GM18517 (cell line): ENCODE measurements around the gene TANGO6.

Experiments
- ATAC-seq: cut with Tn5 transposase; IDR thresholded peaks from one replicate; pipeline ENCODE4 v1.9.1; 2021; ENCODE audit warnings: mild to moderate bottlenecking, moderate library complexity; ENCODE audit not compliant: unreplicated experiment

The TANGO6 gene

GRCh38 chr16:68907297-68907696 lies 64.0 kb downstream of the TANGO6 start:
- ATAC-seq = no peak

DNA sequence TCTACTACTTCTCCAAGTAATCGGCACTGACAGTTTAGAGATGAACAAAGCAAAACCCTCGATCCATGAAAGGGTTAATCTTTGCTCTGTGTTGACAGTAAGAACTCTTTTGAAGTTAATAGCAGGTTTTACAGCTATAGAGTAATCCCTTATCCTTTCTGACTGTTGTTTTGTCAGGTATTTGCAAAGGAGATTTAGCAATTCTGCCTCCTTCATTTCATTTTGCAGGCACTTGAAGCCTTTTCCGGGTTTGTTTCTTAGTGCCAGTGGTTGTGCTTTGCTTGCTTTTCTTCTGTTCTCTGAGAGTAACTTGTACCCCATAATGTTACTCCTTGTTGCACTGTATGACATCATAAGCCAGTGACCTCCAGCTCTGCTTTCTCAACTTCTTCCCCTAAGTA lies 64.5 kb downstream of the TANGO6 start:
- ATAC-seq = no peak

- no peak for ATAC-seq
These were observed 65.9 kb downstream of the TANGO6 start for GRCh38 chr16:68909099-68909733.

GRCh38 chr16:68910051-68910450 lies 66.7 kb downstream of the TANGO6 start:
- ATAC-seq = no peak

- no peak for ATAC-seq
These were observed 72.3 kb downstream of the TANGO6 start for GRCh38 chr16:68915589-68915988.

GRCh38 chr16:68917541-68917940 lies 74.2 kb downstream of the TANGO6 start:
- ATAC-seq = no peak

GRCh38 chr16:68920349-68920748 lies 77.0 kb downstream of the TANGO6 start:
- no peak for ATAC-seq

- no peak for ATAC-seq
These were observed 78.3 kb downstream of the TANGO6 start for GRCh38 chr16:68921637-68922036.

DNA sequence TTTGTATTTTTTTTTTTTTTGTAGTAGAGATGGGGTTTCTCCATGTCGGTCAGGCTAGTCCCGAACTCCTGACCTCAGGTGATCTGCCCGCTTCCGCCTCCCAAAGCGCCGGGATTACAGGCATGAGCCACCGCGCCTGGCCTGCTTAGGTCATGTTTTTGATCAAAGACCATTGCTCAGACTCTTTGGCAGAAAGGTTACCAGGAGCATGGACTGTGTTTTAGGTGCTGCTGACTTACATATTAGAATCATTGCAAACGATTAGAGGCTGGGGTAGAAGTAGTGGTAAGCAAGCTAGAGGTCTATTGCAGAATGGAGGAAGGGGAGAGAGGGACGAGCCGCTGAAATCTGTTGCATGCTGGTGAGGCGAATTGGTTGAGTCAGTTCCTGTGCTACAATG lies 79.8 kb downstream of the TANGO6 start:
- ATAC-seq = no peak

GRCh38 chr16:68927018-68927417 lies 83.7 kb downstream of the TANGO6 start:
- ATAC-seq = no peak

DNA sequence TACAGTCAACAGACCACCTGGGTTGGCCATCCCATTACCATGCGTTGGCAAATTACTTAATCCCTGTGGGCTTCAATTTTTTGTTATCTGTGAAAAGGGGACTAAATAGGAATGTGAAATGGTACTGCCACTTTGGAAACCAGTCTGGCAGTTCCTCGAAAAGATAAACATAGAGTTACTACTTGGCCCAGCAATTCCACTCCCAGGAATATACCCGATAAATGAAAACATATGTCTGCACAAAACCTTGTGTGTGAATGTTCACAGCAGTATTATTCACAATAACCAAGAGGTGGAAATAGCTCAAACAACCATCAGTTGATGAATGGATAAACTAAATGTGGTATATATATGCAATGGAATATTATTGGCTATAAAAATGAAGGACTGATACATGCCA lies 87.9 kb downstream of the TANGO6 start:
- ATAC-seq = no peak

DNA sequence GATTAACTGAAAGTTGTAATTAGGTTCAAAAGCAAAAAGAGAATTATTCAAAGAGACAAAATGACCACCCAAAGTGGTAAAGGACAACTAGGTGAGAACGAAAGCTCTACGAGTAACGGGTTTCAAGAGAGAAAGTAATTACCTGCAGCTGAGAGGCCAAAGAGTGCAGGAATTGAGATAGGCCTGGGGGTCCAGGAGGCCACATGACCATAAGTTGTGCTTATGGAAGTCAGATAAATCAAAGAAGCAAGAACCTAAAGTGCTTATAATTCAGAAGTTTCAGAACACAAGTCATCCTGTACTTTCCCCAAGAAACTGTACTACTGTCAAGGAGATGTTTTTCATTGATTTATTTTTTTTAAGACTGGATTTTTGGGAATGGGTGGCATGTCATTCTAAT lies 91.1 kb downstream of the TANGO6 start:
- no peak for ATAC-seq

- ATAC-seq = no peak
These were observed 91.7 kb downstream of the TANGO6 start for GRCh38 chr16:68935008-68935407.

GRCh38 chr16:68936736-68937631 lies 93.7 kb downstream of the TANGO6 start:
- no peak for ATAC-seq

- ATAC-seq = no peak
These were observed 96.5 kb downstream of the TANGO6 start for GRCh38 chr16:68939692-68940320.

GRCh38 chr16:68940816-68941215 lies 97.5 kb downstream of the TANGO6 start:
- no peak for ATAC-seq

- no peak for ATAC-seq
These were observed 100.6 kb downstream of the TANGO6 start for GRCh38 chr16:68943961-68944360.

DNA sequence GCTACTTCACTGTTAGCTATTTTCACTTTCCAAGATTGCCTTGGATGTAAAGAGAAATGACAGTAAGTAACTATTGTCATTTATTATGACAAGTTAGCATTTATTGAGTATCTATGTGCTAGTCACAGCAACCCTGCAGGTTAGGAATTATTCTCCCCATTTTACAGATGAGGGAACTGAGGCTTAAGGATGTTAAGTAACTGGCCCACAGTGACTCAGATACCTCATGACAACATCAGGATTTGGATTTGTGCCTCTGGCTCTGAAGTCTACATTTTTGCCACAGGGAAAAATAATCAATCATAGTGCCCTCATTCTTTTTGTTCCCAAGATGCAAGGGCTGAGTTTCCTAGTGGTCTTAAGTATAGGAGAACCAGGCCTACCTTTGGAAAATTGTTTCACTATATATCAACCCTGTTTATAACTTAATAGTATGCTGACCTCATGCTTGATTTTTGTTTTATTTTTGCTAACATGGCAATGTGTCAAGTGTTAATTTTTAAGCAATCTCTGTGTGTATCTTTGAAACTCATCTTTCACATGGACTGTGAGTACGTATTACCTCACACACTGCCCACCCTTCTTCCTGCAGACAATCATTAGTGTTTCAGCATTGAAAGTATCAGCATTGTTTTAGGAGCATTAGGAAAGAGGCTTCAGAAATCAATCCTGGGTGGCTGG lies 105.0 kb downstream of the TANGO6 start:
- no peak for ATAC-seq

- ATAC-seq = no peak
These were observed 108.9 kb downstream of the TANGO6 start for GRCh38 chr16:68951991-68952877.

DNA sequence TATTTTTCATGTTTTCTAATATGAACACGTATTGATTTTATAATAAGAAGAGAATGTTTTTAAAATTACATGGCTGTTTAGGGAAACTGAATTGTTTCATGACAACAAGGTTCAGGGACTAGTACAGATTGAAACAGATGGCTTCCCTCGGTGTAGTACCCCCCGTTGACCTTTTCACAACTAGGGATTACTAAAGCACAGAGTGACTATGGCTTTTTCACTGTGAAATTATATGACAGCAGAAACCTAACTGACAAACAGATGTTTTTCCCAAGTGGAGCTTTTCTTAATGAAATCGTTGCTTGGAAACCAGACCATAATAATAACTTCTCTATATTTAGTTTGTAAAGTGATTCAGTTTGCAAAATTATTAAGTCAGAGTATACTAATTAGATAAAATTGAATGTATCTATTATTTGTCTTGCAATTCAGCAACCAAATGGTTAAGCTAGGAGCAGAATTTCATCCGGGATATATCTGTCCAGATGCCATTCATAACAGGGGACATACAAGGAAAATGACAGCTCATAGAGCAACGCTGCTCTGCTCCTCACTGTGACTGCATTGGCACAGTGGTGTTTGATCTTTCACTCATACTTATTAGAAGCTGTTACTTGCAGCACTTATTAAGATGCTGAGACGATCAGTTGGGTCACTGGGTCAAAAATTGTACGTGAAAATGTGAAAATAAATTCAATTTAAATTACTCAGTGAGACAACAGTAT lies 111.7 kb downstream of the TANGO6 start:
- no peak for ATAC-seq
